ENCODE data around the gene CACNA2D3. TPM values are rescaled to one million over a fixed set of nuclear protein-coding genes. Genes with fewer than 3 reads are reported as not detected.

Gene CACNA2D3
- total RNA-seq, 1 experiment from 2014 or later = 0.59 TPM

DNA sequence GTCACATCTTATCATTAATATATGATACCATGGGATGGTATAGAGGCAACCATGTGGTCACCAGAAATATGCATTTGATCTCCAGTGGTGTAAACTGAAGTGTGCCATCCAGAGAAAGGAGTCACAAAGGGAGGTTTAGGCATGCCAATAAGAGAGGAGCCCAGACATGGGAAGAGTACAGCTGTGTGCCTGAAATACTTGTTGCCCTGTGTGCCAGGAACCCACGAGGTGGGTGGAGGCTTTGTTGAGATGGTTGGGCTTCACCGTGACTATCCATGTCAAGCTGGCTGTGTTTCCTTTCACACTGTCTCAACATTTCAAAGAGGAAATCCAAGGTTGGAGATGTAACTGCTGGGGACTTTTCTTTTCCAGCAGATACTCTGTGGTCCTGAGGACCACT lies 43.5 kb downstream of the CACNA2D3 start:
- H4K20me1 ChIP-seq (ENCODE audit: insufficient read depth) = no peaks in the 10 kb centered on the region
- intact Hi-C loops (cut with micrococcal nuclease; ENCODE audit: unreplicated experiment) = no loop called here
- no peaks in the 10 kb centered on the region for H3K9me2 ChIP-seq (ENCODE audit: insufficient read depth)
- BruUV-seq (replicated peaks) = no TSS peak
- ChIA-PET POLR2A (ENCODE audit: unreplicated experiment) (no interaction called here), CTCF (no interaction called here)
- H3K27me3 ChIP-seq (ENCODE audit: insufficient read depth, low read depth) = peaks cover 10% of the 10 kb centered on the region; the same call in 1 of the 2 replicates
- H3K79me2 ChIP-seq (ENCODE audit: low read depth) = no peaks in the 10 kb centered on the region
- H3K27ac ChIP-seq = no peak overlapping the region
- H2AFZ ChIP-seq = no peak overlapping the region
- no peak overlapping the region for H3K4me3 ChIP-seq
- no peaks in the 10 kb centered on the region for H3K4me1 ChIP-seq (replicated peaks; ENCODE audit: insufficient read depth)
- no peaks in the 10 kb centered on the region for H3K36me3 ChIP-seq (ENCODE audit: low read depth)
- DNase-seq = no peak
- H3K9me3 ChIP-seq (ENCODE audit: insufficient read depth, low read depth) = no peaks in the 10 kb centered on the region
- no peak overlapping the region for H3K4me2 ChIP-seq
- TF ChIP-seq EZH2 (IDR thresholded peaks at IDR 0.05; ENCODE audit: low read depth) = no peak
- TF ChIP-seq, protein P1, sequence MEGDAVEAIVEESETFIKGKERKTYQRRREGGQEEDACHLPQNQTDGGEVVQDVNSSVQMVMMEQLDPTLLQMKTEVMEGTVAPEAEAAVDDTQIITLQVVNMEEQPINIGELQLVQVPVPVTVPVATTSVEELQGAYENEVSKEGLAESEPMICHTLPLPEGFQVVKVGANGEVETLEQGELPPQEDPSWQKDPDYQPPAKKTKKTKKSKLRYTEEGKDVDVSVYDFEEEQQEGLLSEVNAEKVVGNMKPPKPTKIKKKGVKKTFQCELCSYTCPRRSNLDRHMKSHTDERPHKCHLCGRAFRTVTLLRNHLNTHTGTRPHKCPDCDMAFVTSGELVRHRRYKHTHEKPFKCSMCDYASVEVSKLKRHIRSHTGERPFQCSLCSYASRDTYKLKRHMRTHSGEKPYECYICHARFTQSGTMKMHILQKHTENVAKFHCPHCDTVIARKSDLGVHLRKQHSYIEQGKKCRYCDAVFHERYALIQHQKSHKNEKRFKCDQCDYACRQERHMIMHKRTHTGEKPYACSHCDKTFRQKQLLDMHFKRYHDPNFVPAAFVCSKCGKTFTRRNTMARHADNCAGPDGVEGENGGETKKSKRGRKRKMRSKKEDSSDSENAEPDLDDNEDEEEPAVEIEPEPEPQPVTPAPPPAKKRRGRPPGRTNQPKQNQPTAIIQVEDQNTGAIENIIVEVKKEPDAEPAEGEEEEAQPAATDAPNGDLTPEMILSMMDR (conservative IDR thresholded peaks at IDR 0.05) = no peak
- H3F3A ChIP-seq (ENCODE audit: insufficient read depth, low read depth) = no peaks in the 10 kb centered on the region

DNA sequence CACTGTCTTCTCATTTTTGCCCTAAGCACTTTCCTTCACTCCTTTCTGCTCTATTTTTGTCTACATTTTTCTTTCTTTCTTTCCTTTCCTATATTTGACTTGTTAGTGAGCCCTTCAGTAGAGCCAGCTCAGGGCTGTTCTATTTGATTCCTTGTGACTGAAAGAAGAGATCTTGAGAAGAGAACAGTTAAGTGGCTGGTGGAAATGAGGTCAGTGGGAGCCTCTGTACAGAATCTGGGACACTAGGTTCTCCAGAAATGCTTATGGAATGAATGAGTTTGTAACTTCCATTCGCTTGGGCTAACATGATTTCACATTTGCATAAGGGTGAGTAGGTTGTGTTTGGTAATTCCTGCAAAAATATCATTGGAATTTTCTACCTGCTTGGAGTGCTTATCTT lies 45.6 kb downstream of the CACNA2D3 start:
- intact Hi-C loops (cut with micrococcal nuclease; ENCODE audit: unreplicated experiment) = no loop called here
- no peaks in the 10 kb centered on the region for H3K4me1 ChIP-seq (replicated peaks; ENCODE audit: insufficient read depth)

DNA sequence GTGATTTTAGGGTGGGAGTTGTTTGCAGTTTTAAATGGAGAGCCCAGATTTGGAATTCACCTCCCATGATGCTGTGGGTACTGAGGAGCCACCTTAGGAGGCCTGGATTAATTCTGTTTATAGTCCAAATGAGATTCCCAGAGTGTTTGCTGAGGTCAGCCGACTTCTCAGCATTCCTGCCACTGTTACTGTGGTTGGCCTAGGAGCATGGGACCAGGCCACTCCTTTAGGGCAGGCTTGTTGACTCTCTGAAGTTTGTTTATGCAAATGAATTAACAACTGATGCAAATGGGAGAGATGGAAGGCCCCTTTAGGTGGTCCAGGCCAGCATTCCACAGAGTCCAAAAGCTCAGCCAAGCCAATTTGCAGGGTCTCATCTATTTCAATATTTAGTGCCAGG lies 46.1 kb downstream of the CACNA2D3 start:
- no peak overlapping the region for H3K27ac ChIP-seq
- H3K79me2 ChIP-seq (ENCODE audit: low read depth) = no peaks in the 10 kb centered on the region
- H3K9me3 ChIP-seq (ENCODE audit: insufficient read depth, low read depth) = no peaks in the 10 kb centered on the region
- POLR2A ChIA-PET (ENCODE audit: unreplicated experiment) = no interaction called here
- H3F3A ChIP-seq (ENCODE audit: insufficient read depth, low read depth) = no peaks in the 10 kb centered on the region
- no peaks in the 10 kb centered on the region for H3K9me2 ChIP-seq (ENCODE audit: insufficient read depth)
- no peaks in the 10 kb centered on the region for H3K36me3 ChIP-seq (ENCODE audit: low read depth)
- H3K27me3 ChIP-seq (ENCODE audit: insufficient read depth, low read depth) = peaks cover 10% of the 10 kb centered on the region; the same call in 1 of the 2 replicates
- CTCF ChIA-PET = no interaction called here
- no peaks in the 10 kb centered on the region for H4K20me1 ChIP-seq (ENCODE audit: insufficient read depth)
- H3K4me1 ChIP-seq (replicated peaks; ENCODE audit: insufficient read depth) = no peaks in the 10 kb centered on the region
- no peak for DNase-seq
- no peak overlapping the region for H2AFZ ChIP-seq
- intact Hi-C loops (cut with micrococcal nuclease; ENCODE audit: unreplicated experiment) = no loop called here
- BruUV-seq (replicated peaks) = no TSS peak
- no peak overlapping the region for H3K4me3 ChIP-seq
- H3K4me2 ChIP-seq = no peak overlapping the region
- TF ChIP-seq, protein P1 (conservative IDR thresholded peaks at IDR 0.05) = no peak
- TF ChIP-seq EZH2 (IDR thresholded peaks at IDR 0.05; ENCODE audit: low read depth) = no peak

More for the DNA sequence above, 45.6 kb downstream of the CACNA2D3 start:
- H3K79me2 ChIP-seq (ENCODE audit: low read depth) = no peaks in the 10 kb centered on the region
- no peaks in the 10 kb centered on the region for H3F3A ChIP-seq (ENCODE audit: insufficient read depth, low read depth)
- H4K20me1 ChIP-seq (ENCODE audit: insufficient read depth) = no peaks in the 10 kb centered on the region
- H2AFZ ChIP-seq = no peak overlapping the region
- TF ChIP-seq, protein P1 (conservative IDR thresholded peaks at IDR 0.05) = no peak
- no peak for TF ChIP-seq EZH2 (IDR thresholded peaks at IDR 0.05; ENCODE audit: low read depth)
- no peak overlapping the region for H3K4me2 ChIP-seq
- no TSS peak for BruUV-seq (replicated peaks)
- no peak for DNase-seq
- CTCF ChIA-PET = no interaction called here
- no peak overlapping the region for H3K4me3 ChIP-seq
- peaks cover 10% of the 10 kb centered on the region; the same call in 1 of the 2 replicates for H3K27me3 ChIP-seq (ENCODE audit: insufficient read depth, low read depth)
- no peaks in the 10 kb centered on the region for H3K36me3 ChIP-seq (ENCODE audit: low read depth)
- no peak overlapping the region for H3K27ac ChIP-seq
- no peaks in the 10 kb centered on the region for H3K9me3 ChIP-seq (ENCODE audit: insufficient read depth, low read depth)
- H3K9me2 ChIP-seq (ENCODE audit: insufficient read depth) = no peaks in the 10 kb centered on the region
- POLR2A ChIA-PET (ENCODE audit: unreplicated experiment) = no interaction called here

Measured in PC-9 (cell line).